SK-N-SH treated with all-trans-retinoic acid at 6 μM for 48 hours (cell line): ENCODE results near the gene CDH1.

Experiments
- ATAC-seq: fragments of 200-7000 bp; cut with Tn5 transposase; 3 replicates; pipeline ENCODE4 v1.9.1; 2020; ENCODE audit warnings: mild to moderate bottlenecking, moderate library complexity
- BACH2 ChIP-seq: fragments of 250-450 bp; sonication (Bioruptor Pico); IDR thresholded peaks from 2 replicates; pipeline ENCODE4 v1.9.0; 2021; ENCODE audit warnings: mild to moderate bottlenecking, borderline replicate concordance
- CREB5 ChIP-seq: fragments of 250-450 bp; sonication (Bioruptor Pico); IDR thresholded peaks from 2 replicates; pipeline ENCODE4 v1.5.1; 2020; ENCODE audit warnings: low read depth, mild to moderate bottlenecking, moderate library complexity
- CSRNP3 ChIP-seq: fragments of 250-450 bp; sonication (Bioruptor Pico); IDR thresholded peaks from 2 replicates; pipeline ENCODE4 v1.5.1; 2021; ENCODE audit warnings: mild to moderate bottlenecking, moderate library complexity
- ESRRG ChIP-seq: fragments of 250-450 bp; sonication (Bioruptor Pico); IDR thresholded peaks from 2 replicates; pipeline ENCODE4 v1.6.1; 2021; ENCODE audit warnings: mild to moderate bottlenecking
- OSR1 ChIP-seq: fragments of 250-450 bp; sonication (Bioruptor Pico); IDR thresholded peaks from 2 replicates; pipeline ENCODE4 v1.8.0; 2022; ENCODE audit warnings: moderate library complexity, mild to moderate bottlenecking, inconsistent platforms
- PPARA ChIP-seq: fragments of 250-450 bp; sonication (Bioruptor Pico); IDR thresholded peaks from 2 replicates; pipeline ENCODE4 v1.5.0; 2020; ENCODE audit warnings: mild to moderate bottlenecking, borderline replicate concordance
- RARB ChIP-seq: fragments of 250-450 bp; sonication (Bioruptor Pico); IDR thresholded peaks from 2 replicates; pipeline ENCODE4 v1.8.0; 2021; ENCODE audit warnings: mild to moderate bottlenecking, moderate library complexity
- TOX ChIP-seq: fragments of 250-450 bp; sonication (Bioruptor Pico); IDR thresholded peaks from 2 replicates; pipeline ENCODE4 v1.8.0; 2021; ENCODE audit warnings: mild to moderate bottlenecking, moderate library complexity, borderline replicate concordance
- TSHZ2 ChIP-seq: fragments of 250-450 bp; sonication (Bioruptor Pico); IDR thresholded peaks from 2 replicates; pipeline ENCODE4 v1.5.0; 2020; ENCODE audit warnings: mild to moderate bottlenecking, moderate library complexity
- ZC3H10 ChIP-seq: fragments of 250-450 bp; sonication (Bioruptor Pico); IDR thresholded peaks from 2 replicates; pipeline ENCODE4 v1.5.1; 2021; ENCODE audit warnings: mild to moderate bottlenecking, moderate library complexity
- ZFP3 ChIP-seq: fragments of 250-450 bp; sonication (Bioruptor Pico); IDR thresholded peaks from 2 replicates; pipeline ENCODE4 v1.5.0; 2020; ENCODE audit warnings: mild to moderate bottlenecking, moderate library complexity
- ZFP30 ChIP-seq: fragments of 450-650 bp; formaldehyde crosslinking; IDR thresholded peaks from 2 replicates; pipeline ENCODE4 v1.5.0; 2022; ENCODE audit warnings: mild to moderate bottlenecking, moderate library complexity
- ZNF565 ChIP-seq: fragments of 450-650 bp; formaldehyde crosslinking; conservative IDR thresholded peaks from 2 replicates; pipeline ENCODE4 v1.5.0; 2020; ENCODE audit warnings: low read depth, mild to moderate bottlenecking, moderate library complexity

Gene CDH1

GRCh38 chr16:68752602-68753001 lies 15.5 kb downstream of the CDH1 start (continued):
- TF ChIP-seq TSHZ2: no peak

- no peak for TF ChIP-seq RARB
- no peak for TF ChIP-seq OSR1 (CRISPR knock-in tag)
- TF ChIP-seq BACH2: no peak
- TF ChIP-seq PPARA (CRISPR knock-in tag): no peak
- no peak for TF ChIP-seq ZFP30 (CRISPR knock-in tag)
- TF ChIP-seq ESRRG (CRISPR knock-in tag): no peak
- TF ChIP-seq CSRNP3 (CRISPR knock-in tag): no peak
- TF ChIP-seq, all 23 proteins: peak for 0
- ATAC-seq: no peak
These were observed 17.1 kb downstream of the CDH1 start for GRCh38 chr16:68754084-68754792.

GRCh38 chr16:68756239-68756915 lies 19.3 kb downstream of the CDH1 start:
- TF ChIP-seq ZNF565 (CRISPR knock-in tag) (no peak), PPARA (CRISPR knock-in tag) (no peak), ESRRG (CRISPR knock-in tag) (no peak), CSRNP3 (CRISPR knock-in tag) (no peak)
- ATAC-seq: no peak

GRCh38 chr16:68757625-68757935 lies 20.5 kb downstream of the CDH1 start:
- TF ChIP-seq ESRRG (CRISPR knock-in tag): no peak
- ATAC-seq: no peak

GRCh38 chr16:68759062-68759461 lies 22.0 kb downstream of the CDH1 start:
- no peak for ATAC-seq
- TF ChIP-seq PPARA (CRISPR knock-in tag): no peak
- TF ChIP-seq ZNF565 (CRISPR knock-in tag): no peak
- TF ChIP-seq TSHZ2: no peak
- no peak for TF ChIP-seq TOX (CRISPR knock-in tag)
- TF ChIP-seq CSRNP3 (CRISPR knock-in tag): no peak
- no peak for TF ChIP-seq OSR1 (CRISPR knock-in tag)
- TF ChIP-seq ZFP3 (CRISPR knock-in tag): no peak
- no peak for TF ChIP-seq CREB5 (CRISPR knock-in tag)
- no peak for TF ChIP-seq ZC3H10 (CRISPR knock-in tag)
- TF ChIP-seq ZFP30 (CRISPR knock-in tag): no peak
